HEK293 (cell line): ENCODE data around the gene CD109.

ENCODE experiments used
- CTCF ChIA-PET: fragments of 350-600 bp; formaldehyde crosslinking; extraction: SDS; loops from one replicate; lab custom pipeline; 2021; ENCODE audit warnings: antibody characterized with exemption; lab: Yijun Ruan, JAX
- POLR2A ChIA-PET: fragments of 300-600 bp; formaldehyde crosslinking; extraction: SDS; loops from one replicate; lab custom pipeline; 2020; ENCODE audit warnings: antibody characterized with exemption, inconsistent platforms; lab: Yijun Ruan, JAX
- H3K27ac ChIP-seq: fragments of 200-500 bp; sonication (Bioruptor generic); 2 replicates; pipeline ENCODE4 v1.5.1; 2014; ENCODE audit warnings: low read depth, low read length, control low read depth, inconsistent platforms; ENCODE audit errors: extremely low read depth
- H3K36me3 ChIP-seq, 2 experiments: fragments of 200-500 bp in 1 of 2; sonication (Bioruptor generic) in 1 of 2; 1 replicate in 1 of 2; 2 replicates in 1 of 2; pipeline ENCODE4 v1.5.1; 2014 to 2017; ENCODE audit warnings: inconsistent platforms in 2 of 2, low read length in 2 of 2; ENCODE audit not compliant: control insufficient read depth in 2 of 2, insufficient read depth in 1 of 2
- H3K4me1 ChIP-seq: fragments of 200-500 bp; sonication (Bioruptor generic); 2 replicates; pipeline ENCODE4 v1.5.1; 2014; ENCODE audit warnings: mild to moderate bottlenecking, low read length, inconsistent platforms; ENCODE audit not compliant: control insufficient read depth, insufficient read depth
- H3K4me3 ChIP-seq: 2 replicates; pipeline ENCODE4 v1.5.1; 2011; ENCODE audit warnings: low read depth, mild to moderate bottlenecking, control low read depth, low read length, moderate library complexity
- H3K9me3 ChIP-seq: fragments of 200-500 bp; sonication (Bioruptor generic); 2 replicates; pipeline ENCODE4 v1.5.1; 2014; ENCODE audit warnings: low read depth, low read length, inconsistent platforms; ENCODE audit not compliant: control insufficient read depth, insufficient read depth
- BCL11A ChIP-seq: fragments of 450-650 bp; formaldehyde crosslinking; IDR thresholded peaks from 2 replicates; pipeline ENCODE4 v1.5.1; 2016; ENCODE audit warnings: low read depth, missing biosample characterization, missing genetic modification characterization
- FEZF1 ChIP-seq: fragments of 450-650 bp; formaldehyde crosslinking; IDR thresholded peaks from 2 replicates; pipeline ENCODE4 v1.5.1; 2016; ENCODE audit warnings: missing biosample characterization, missing genetic modification characterization
- GLI2 ChIP-seq: fragments of 450-650 bp; formaldehyde crosslinking; IDR thresholded peaks from 2 replicates; pipeline ENCODE4; 2017; ENCODE audit warnings: missing biosample characterization, missing genetic modification characterization, low read depth, borderline replicate concordance
- HOXC10 ChIP-seq: sonication (generic); formaldehyde crosslinking; IDR thresholded peaks from 2 replicates; pipeline ENCODE4 v1.8.1; 2023; ENCODE audit warnings: mild to moderate bottlenecking, missing genetic modification reagents
- INSM2 ChIP-seq: fragments of 450-650 bp; formaldehyde crosslinking; IDR thresholded peaks from 2 replicates; pipeline ENCODE4 v1.5.1; 2016; ENCODE audit warnings: missing biosample characterization, missing genetic modification characterization
- PRDM1 ChIP-seq: fragments of 450-650 bp; formaldehyde crosslinking; IDR thresholded peaks from 2 replicates; pipeline ENCODE4; 2016; ENCODE audit warnings: missing biosample characterization, missing genetic modification characterization
- PRDM10 ChIP-seq: fragments of 450-650 bp; formaldehyde crosslinking; IDR thresholded peaks from 2 replicates; pipeline ENCODE4 v1.5.1; 2016; ENCODE audit warnings: missing biosample characterization, missing genetic modification characterization
- SALL2 ChIP-seq: fragments of 450-650 bp; formaldehyde crosslinking; IDR thresholded peaks from 2 replicates; pipeline ENCODE4 v1.5.0; 2017; ENCODE audit warnings: missing biosample characterization, mild to moderate bottlenecking, missing genetic modification characterization, borderline replicate concordance
- SCRT2 ChIP-seq: fragments of 450-650 bp; formaldehyde crosslinking; IDR thresholded peaks from 2 replicates; pipeline ENCODE4 v1.5.1; 2016; ENCODE audit warnings: missing biosample characterization, missing genetic modification characterization
- SP3 ChIP-seq: fragments of 450-650 bp; formaldehyde crosslinking; IDR thresholded peaks from 2 replicates; pipeline ENCODE4 v1.5.1; 2016; ENCODE audit warnings: missing biosample characterization, missing genetic modification characterization
- YY2 ChIP-seq: fragments of 450-650 bp; formaldehyde crosslinking; IDR thresholded peaks from 2 replicates; pipeline ENCODE4 v1.5.1; 2016; ENCODE audit warnings: missing biosample characterization, missing genetic modification characterization
- ZBTB17 ChIP-seq: fragments of 450-650 bp; formaldehyde crosslinking; IDR thresholded peaks from 2 replicates; pipeline ENCODE4 v1.5.1; 2016; ENCODE audit warnings: missing biosample characterization, missing genetic modification characterization
- ZBTB21 ChIP-seq: fragments of 450-650 bp; formaldehyde crosslinking; IDR thresholded peaks from 2 replicates; pipeline ENCODE4 v1.5.1; 2017; ENCODE audit warnings: missing biosample characterization, missing genetic modification characterization
- ZEB2 ChIP-seq: fragments of 450-650 bp; formaldehyde crosslinking; IDR thresholded peaks from 2 replicates; pipeline ENCODE4 v1.5.1; 2016; ENCODE audit warnings: missing biosample characterization, missing genetic modification characterization
- ZFHX2 ChIP-seq: fragments of 450-650 bp; formaldehyde crosslinking; conservative IDR thresholded peaks from 2 replicates; pipeline ENCODE4 v1.5.1; 2016; ENCODE audit warnings: missing biosample characterization, missing genetic modification characterization
- ZNF155 ChIP-seq: fragments of 450-650 bp; formaldehyde crosslinking; IDR thresholded peaks from 2 replicates; pipeline ENCODE4 v1.5.1; 2016; ENCODE audit warnings: missing biosample characterization, missing genetic modification characterization
- ZNF174 ChIP-seq: fragments of 450-650 bp; formaldehyde crosslinking; IDR thresholded peaks from 2 replicates; pipeline ENCODE4 v1.5.0; 2017; ENCODE audit warnings: missing biosample characterization, mild to moderate bottlenecking, missing genetic modification characterization
- ZNF184 ChIP-seq: fragments of 450-650 bp; IDR thresholded peaks from 2 replicates; pipeline ENCODE4 v1.5.1; 2018; ENCODE audit warnings: missing biosample characterization, mild to moderate bottlenecking, missing genetic modification characterization
- ZNF366 ChIP-seq: fragments of 450-650 bp; formaldehyde crosslinking; conservative IDR thresholded peaks from 2 replicates; pipeline ENCODE4 v1.5.1; 2016; ENCODE audit warnings: missing biosample characterization, missing genetic modification characterization
- ZNF37A ChIP-seq: fragments of 450-650 bp; IDR thresholded peaks from 2 replicates; pipeline ENCODE4 v1.5.1; 2018; ENCODE audit warnings: missing biosample characterization, missing genetic modification characterization
- ZNF394 ChIP-seq: fragments of 450-650 bp; formaldehyde crosslinking; IDR thresholded peaks from 2 replicates; pipeline ENCODE4 v1.5.1; 2016; ENCODE audit warnings: missing biosample characterization, missing genetic modification characterization, mild to moderate bottlenecking, moderate library complexity, borderline replicate concordance
- ZNF416 ChIP-seq: fragments of 450-650 bp; formaldehyde crosslinking; IDR thresholded peaks from 2 replicates; pipeline ENCODE4 v1.5.1; 2016; ENCODE audit warnings: missing biosample characterization, missing genetic modification characterization
- ZNF518A ChIP-seq: fragments of 450-650 bp; formaldehyde crosslinking; conservative IDR thresholded peaks from 2 replicates; pipeline ENCODE4 v1.5.1; 2016; ENCODE audit warnings: low read depth, missing biosample characterization, missing genetic modification characterization
- ZNF530 ChIP-seq: fragments of 450-650 bp; formaldehyde crosslinking; IDR thresholded peaks from 2 replicates; pipeline ENCODE4 v1.5.1; 2016; ENCODE audit warnings: low read depth, missing biosample characterization, missing genetic modification characterization
- ZNF544 ChIP-seq: fragments of 450-650 bp; formaldehyde crosslinking; IDR thresholded peaks from 2 replicates; pipeline ENCODE4 v1.5.0; 2017; ENCODE audit warnings: missing biosample characterization, missing genetic modification characterization
- ZNF548 ChIP-seq: fragments of 450-650 bp; formaldehyde crosslinking; IDR thresholded peaks from 2 replicates; pipeline ENCODE4 v1.5.1; 2016; ENCODE audit warnings: missing biosample characterization, missing genetic modification characterization
- ZNF701 ChIP-seq: fragments of 450-650 bp; formaldehyde crosslinking; IDR thresholded peaks from 2 replicates; pipeline ENCODE4 v1.5.1; 2016; ENCODE audit warnings: missing biosample characterization, missing genetic modification characterization
- ZXDB ChIP-seq: fragments of 450-650 bp; formaldehyde crosslinking; IDR thresholded peaks from 2 replicates; pipeline ENCODE4 v1.5.1; 2016; ENCODE audit warnings: missing biosample characterization, missing genetic modification characterization

CD109 gene

GRCh38 chr6:73703466-73703865 is 7.5 kb downstream of the CD109 start (continued):
- no peak for TF ChIP-seq BCL11A (tag by site-specific recombination)
- no peak for TF ChIP-seq ZNF530 (tag by site-specific recombination)
- TF ChIP-seq ZNF416 (tag by site-specific recombination) = no peak
- TF ChIP-seq ZNF548 (tag by site-specific recombination) = no peak
- TF ChIP-seq ZNF544 (tag by site-specific recombination) = no peak

GRCh38 chr6:73704260-73704659 is 8.3 kb downstream of the CD109 start:
- ChIA-PET POLR2A (interaction anchor here (1.3 kb wide), 1 partner anchor 10 kb away, joined by 3 read pairs; no protein-coding TSS in a partner anchor), CTCF (interaction anchor here (0.6 to 3.0 kb wide), 4 partner anchors 12 to 622 kb away, joined by 4 to 12 read pairs (median 4); no protein-coding TSS in a partner anchor)
- 0 out of 2 replicates have a peak, but pooled peaks cover 3% of the 10 kb centered on the region for H3K4me1 ChIP-seq
- H3K36me3 ChIP-seq = peaks cover 0 to 18% of the 10 kb centered on the region in 2 experiments; a peak in 1 of 3 replicates
- H3K27ac ChIP-seq = peak overlapping the region; percentile 3; the same call in 1 of the 2 replicates
- H3K9me3 ChIP-seq = no peaks in the 10 kb centered on the region
- no peak overlapping the region for H3K4me3 ChIP-seq
- TF ChIP-seq ZNF394 (tag by site-specific recombination) (0 out of 2 replicates have a peak, but pooled peaks have one; percentile 61), PRDM10 (tag by site-specific recombination) (0 out of 2 replicates have a peak, but pooled peaks have one; percentile 33), YY2 (tag by site-specific recombination) (0 out of 2 replicates have a peak, but pooled peaks have one; percentile 20), HOXC10 (no peak), ZBTB17 (0 out of 2 replicates have a peak, but pooled peaks have one; percentile 25), GLI2 (no peak), SALL2 (no peak), ZNF518A (tag by site-specific recombination) (peak; percentile 33; the same call in 1 of the 2 replicates), INSM2 (tag by site-specific recombination) (no peak), ZEB2 (tag by site-specific recombination) (0 out of 2 replicates have a peak, but pooled peaks have one; percentile 31), ZNF701 (tag by site-specific recombination) (no peak), PRDM1 (tag by site-specific recombination) (peak; percentile 57; the same call in 1 of the 2 replicates), ZNF155 (tag by site-specific recombination) (no peak), FEZF1 (peak; percentile 77), ZBTB21 (no peak), ZNF530 (tag by site-specific recombination) (no peak), SCRT2 (tag by site-specific recombination) (0 out of 2 replicates have a peak, but pooled peaks have one; percentile 18), ZXDB (tag by site-specific recombination) (peak; percentile 34; the same call in 1 of the 2 replicates), SP3 (tag by site-specific recombination) (0 out of 2 replicates have a peak, but pooled peaks have one; percentile 18), ZNF366 (no peak), ZNF37A (tag by site-specific recombination) (no peak), ZFHX2 (no peak), ZNF184 (peak; percentile 76; the same call in 1 of the 2 replicates), ZNF174 (no peak)
